Fibroblast of skin of scalp (primary cell): ENCODE measurements around the gene KRT7. TPM values are rescaled to one million over a fixed set of nuclear protein-coding genes. Genes with fewer than 3 reads are reported as not detected.

Source experiments
- DNase-seq: peaks from one replicate; pipeline ENCODE4 v3.0.0-alpha.2; 2013
- polyA plus RNA-seq, 2 experiments: library from polyadenylated mRNA; unstranded; fragments of 120-200 nt; gene quantifications; one replicate each; pipeline ENCODE4 v1.2.1, GENCODE V29; 2013; ENCODE audit not compliant: insufficient read length in 2 of 2

Gene KRT7
- 613 TPM for polyA plus RNA-seq (2013, experiment 1 of 2; ENCODE audit: insufficient read length)
- polyA plus RNA-seq (2013, experiment 2 of 2; ENCODE audit: insufficient read length), result 561 TPM

- peak; percentile 76 for DNase-seq
Observed at GRCh38 chr12:52232674-52233461, at the start of gene KRT7. Gene KRT7, plus strand, starts transcription at chr12:52233243. Its CDS starts 54 bp downstream, at chr12:52233297.

- no peak for DNase-seq
Observed at GRCh38 chr12:52183544-52183910, 49.5 kb upstream of the KRT7 start.

GRCh38 chr12:52183971-52184370, 49.1 kb upstream of the KRT7 start:
- no peak for DNase-seq

- DNase-seq, result no peak
Observed at GRCh38 chr12:52184813-52185212, 48.2 kb upstream of the KRT7 start.

- no peak for DNase-seq
Observed at GRCh38 chr12:52185400-52185967, 47.6 kb upstream of the KRT7 start.

GRCh38 chr12:52186118-52186840, 46.8 kb upstream of the KRT7 start:
- DNase-seq, result peak; percentile 89

- no peak for DNase-seq
Observed at GRCh38 chr12:52187206-52187605, 45.8 kb upstream of the KRT7 start.

- no peak for DNase-seq
Observed at GRCh38 chr12:52187640-52188039, 45.4 kb upstream of the KRT7 start.

DNA sequence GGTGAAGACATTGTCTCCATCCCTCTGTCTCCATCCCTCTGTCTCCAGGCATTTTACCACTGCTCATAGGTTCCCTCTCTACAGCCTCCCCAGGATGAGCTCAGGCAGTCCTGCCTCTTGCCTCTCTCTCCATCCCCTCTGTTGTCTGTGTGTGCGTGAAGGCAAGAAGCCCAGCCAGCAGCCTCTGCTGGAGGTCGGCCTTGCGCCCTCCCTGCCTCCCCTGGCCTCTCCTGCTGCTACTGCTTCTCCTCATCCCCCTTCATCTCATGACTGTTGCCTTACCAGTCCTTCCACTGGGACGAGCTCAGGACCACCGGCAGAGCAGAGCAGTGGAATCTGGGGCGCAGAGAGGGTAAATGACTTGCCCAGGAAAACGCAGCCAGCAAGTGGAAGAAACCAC, 44.4 kb upstream of the KRT7 start:
- DNase-seq, result no peak

DNA sequence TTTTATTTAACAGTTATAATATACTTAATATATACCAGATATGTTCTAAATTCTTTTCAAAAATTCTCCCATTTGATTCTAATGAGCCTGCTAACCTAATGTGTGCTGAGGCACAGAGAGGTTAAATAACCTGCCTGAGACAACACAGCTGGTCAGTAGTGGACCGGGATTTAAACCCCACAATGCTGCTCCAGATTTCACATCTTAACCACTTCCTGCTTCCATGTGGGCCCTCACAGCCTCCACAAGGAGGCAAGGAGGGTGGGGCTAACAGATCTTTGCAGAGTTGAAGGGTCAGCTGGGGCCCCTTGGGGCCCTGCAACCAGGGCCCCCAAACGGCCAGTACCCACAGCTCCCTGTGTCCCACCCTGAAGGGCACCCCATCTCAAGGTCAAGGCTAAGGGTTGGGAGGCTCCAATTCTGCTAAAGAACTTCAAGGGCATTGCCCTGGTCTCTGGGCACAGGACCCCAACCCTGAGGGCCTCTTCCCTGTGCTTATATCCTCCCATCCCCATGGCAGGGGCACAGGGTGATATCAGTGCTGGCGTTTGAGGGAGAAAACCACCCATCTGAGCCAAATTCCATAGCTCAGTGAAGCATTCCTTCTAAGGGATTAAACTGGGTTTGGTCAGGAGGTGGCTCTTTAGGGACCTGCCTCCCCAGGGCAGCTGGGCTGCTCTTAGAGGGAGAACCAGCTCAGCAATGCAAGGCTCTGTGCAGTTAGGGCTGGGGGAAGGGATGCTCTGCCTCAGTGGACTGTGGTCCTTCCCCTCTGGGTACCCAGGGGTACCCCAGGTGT, 43.5 kb upstream of the KRT7 start:
- peak; percentile 89 for DNase-seq

- no peak for DNase-seq
Observed at GRCh38 chr12:52190860-52191729, 41.9 kb upstream of the KRT7 start.

DNA sequence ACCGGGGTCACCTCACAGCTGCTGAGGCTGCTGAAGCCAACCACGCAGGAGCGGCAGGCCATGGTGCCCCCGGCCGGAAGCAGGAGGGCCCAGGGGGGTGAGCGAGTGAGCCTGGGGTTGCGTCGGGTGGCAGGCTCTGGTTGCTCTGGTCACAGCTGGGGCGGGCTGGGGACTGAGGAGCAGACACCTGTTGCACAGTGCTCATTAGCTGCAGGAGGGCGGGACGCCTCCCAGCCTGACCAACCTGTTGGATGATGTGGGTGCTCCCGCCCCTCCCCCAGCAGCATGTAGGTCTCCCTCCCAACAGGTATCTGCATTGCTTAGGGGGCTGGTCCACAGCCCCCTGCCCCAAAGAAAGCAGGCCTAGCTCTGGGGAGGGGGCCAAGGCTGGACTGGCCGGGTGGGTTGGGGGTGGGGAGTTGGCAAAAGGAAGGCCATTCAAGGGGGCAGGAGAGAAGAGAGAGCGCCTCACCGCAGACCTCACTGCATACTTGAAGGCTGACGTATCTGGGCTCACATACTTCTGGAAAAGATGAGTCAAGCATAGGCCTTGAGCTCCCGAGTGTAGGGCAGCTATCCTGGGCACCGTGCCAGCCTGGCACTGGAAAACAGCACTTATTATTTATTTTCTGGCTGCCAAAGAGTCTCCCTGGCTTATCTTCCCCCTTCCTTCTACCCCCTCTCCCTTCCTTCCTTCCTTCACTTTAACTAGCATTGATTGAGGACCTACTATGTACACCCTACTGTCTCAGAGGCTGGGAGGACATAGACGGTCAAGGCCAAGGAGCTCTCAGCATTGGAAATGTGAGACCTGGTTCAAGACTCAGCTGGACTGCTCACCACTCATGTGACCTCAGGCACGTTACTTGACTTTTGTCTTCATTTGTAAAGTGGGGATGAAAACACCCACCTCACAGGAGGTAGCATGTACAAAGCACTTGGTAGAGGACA, 40.9 kb upstream of the KRT7 start, which contains the start of gene KRT80:
TSS of gene KRT80 (minus strand) at position 174 of the 951 bp plus-strand sequence. CDS start at position 62, 112 bp downstream.
- peak; percentile 100 for DNase-seq

- DNase-seq, result no peak
Observed at GRCh38 chr12:52193532-52193931, 39.5 kb upstream of the KRT7 start.

DNA sequence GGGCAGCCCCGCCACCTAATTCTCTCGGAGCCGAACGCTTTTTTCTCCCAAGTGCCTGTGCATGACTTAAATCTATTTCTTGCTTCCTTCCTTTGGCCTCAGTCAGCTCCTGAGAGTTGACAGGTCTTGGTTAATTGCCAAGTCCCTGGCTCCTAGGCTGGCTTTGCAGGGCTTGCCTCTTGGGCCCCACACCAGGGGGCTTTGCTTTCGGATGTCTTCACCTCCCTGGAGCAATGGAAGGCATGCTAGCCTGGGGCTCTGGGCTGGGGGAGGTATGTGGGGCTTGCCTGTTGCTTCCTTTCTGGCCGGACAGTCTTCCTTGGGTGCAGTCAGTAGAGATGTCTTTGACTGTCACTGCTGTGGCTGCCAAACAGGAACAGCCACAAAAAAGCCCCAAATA, 39.1 kb upstream of the KRT7 start:
- peak; percentile 94 for DNase-seq

DNA sequence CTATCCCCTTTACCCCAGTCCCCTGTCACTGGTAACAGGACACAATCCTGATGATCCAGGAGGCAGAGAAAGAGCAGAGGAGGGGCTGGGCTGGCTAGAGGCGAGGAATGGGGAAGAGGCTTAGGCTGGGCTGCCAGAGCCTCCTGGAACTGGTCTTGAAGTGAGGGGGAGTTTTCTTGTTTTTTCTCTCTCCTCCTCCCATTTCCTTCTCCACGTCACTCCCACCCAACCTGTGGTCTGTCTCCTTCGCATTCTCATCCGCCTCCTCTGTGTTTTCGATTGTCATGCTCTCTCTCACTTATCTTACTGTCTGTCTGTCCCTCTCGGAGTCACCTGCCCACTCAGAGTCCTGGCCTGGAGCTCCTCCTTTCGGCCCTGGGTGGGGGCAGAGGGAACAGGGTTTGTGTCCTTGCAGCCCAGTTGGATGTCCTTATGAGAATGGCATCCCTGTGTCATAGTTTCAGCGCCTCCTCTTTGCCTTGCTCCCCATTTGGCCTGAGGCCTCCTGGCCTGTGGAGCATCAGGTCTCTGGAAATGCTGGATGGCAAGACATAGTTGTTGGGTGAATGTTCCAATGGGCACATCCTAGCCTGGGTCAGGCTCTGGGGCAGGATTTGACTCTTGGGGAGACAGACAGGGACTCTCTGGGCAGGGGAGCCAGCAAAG, 37.8 kb upstream of the KRT7 start:
- DNase-seq, result peak; percentile 48

- no peak for DNase-seq
Observed at GRCh38 chr12:52197371-52198231, 35.4 kb upstream of the KRT7 start.

DNA sequence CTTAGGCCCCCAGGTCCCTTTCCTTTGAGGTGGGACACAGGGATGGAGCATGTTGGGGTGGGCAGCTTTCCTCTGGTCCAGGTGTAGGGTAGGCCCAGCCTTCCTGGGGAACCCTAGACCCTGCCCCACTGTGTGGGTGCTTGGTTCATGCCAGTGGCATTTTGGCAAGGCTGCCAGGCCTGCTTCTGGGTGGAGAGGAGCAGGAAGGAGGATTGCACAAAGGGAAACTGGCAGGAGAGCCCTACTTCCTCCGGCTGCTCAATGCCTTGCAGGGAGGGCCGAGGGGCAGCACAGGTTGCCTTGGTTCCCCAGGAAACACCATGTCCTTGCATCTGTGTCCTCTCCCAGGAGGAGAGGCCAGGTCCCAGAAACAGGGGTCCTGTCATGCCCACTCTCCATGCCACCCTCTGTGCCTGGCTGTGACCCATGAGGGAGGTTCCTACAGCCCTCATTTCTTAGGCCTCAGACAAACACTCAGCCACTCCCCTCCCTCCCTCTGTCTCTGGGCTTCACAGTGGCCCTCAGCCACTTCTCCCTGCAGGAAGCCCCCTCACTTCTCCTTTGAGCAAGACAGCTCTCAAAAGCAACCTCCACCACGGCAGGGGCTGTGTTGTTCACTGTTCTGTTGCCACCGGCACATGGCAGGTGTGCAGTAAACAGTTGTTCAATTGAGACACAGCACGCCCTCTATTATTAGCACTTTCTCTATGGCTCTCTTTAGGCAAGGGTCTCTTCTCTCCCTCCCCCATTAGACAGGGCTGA, 34.4 kb upstream of the KRT7 start:
- no peak for DNase-seq
